GM15510 (cell line): Measurements from ENCODE around the gene RBKS.

Experiments
- POLR2A ChIP-seq: IDR thresholded peaks from 3 replicates; pipeline ENCODE4 v1.6.1; 2011; ENCODE audit warnings: borderline replicate concordance; ENCODE audit not compliant: insufficient read length; ENCODE audit errors: extremely low read depth

Gene RBKS

GRCh38 chr2:27736031-27736889 is 153.9 kb downstream of the RBKS start:
- no peak for TF ChIP-seq POLR2A

- TF ChIP-seq POLR2A, result no peak
These were observed 154.8 kb downstream of the RBKS start for GRCh38 chr2:27735263-27735904.

- no peak for TF ChIP-seq POLR2A
These were observed 155.9 kb downstream of the RBKS start for GRCh38 chr2:27734305-27734704.
